ENCODE measurements around the gene ARRDC3. TPM values are rescaled to one million over a fixed set of nuclear protein-coding genes. Genes with fewer than 3 reads are reported as not detected.
"Not testable (repeated sequence)": the region's sequence is repeated elsewhere in the genome, so short reads cannot be mapped to it uniquely, and the experiment has no call there.

The ARRDC3 gene
- total and polyA plus RNA-seq, 10 of the 15 experiments (the other 5 are each of a cell fraction or from before 2014, with no cell fraction given): 2.3 to 14.0 (median 8.6) TPM

- TF ChIP-seq ZNF592 (IDR thresholded peaks at IDR 0.05): no peak
- TF ChIP-seq ZNF274 (IDR thresholded peaks at IDR 0.05; ENCODE audit: insufficient read depth, insufficient read length): no peak
- no peak for TF ChIP-seq SIN3A (IDR thresholded peaks at IDR 0.05; ENCODE audit: low read depth, low read length)
Observed at GRCh38 chr5:91388362-91388761, 5.2 kb upstream of the ARRDC3 start (continued).

DNA sequence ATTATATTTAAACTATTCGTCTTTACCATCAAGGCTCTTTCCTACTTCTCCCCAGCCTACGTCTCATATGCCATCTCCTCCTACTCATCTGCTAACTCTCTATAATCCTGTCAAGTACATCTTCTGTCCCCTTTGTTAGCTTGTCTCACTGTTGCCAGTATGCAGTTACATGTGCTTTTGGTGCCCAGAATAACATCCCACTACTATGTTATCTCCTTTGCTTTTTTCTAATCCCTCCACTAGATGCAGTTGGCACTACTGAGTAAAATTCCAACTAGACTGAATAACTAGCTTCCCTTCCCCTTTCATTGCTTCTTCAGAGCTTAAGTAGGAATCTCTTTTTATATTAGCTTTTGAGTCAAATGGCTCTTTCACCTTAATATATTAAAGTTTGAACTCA is 3.0 kb upstream of the ARRDC3 start:
- ATAC-seq (no peak), DNase-seq (ENCODE audit: low read depth, low spot score) (no peak), FAIRE-seq (no peak)
- H3K9me3 ChIP-seq (replicated peaks; ENCODE audit: control insufficient read depth, insufficient read depth, low read length): no peaks in the 10 kb centered on the region
- BruUV-seq (replicated peaks): no TSS peak
- TF ChIP-seq, protein P1, sequence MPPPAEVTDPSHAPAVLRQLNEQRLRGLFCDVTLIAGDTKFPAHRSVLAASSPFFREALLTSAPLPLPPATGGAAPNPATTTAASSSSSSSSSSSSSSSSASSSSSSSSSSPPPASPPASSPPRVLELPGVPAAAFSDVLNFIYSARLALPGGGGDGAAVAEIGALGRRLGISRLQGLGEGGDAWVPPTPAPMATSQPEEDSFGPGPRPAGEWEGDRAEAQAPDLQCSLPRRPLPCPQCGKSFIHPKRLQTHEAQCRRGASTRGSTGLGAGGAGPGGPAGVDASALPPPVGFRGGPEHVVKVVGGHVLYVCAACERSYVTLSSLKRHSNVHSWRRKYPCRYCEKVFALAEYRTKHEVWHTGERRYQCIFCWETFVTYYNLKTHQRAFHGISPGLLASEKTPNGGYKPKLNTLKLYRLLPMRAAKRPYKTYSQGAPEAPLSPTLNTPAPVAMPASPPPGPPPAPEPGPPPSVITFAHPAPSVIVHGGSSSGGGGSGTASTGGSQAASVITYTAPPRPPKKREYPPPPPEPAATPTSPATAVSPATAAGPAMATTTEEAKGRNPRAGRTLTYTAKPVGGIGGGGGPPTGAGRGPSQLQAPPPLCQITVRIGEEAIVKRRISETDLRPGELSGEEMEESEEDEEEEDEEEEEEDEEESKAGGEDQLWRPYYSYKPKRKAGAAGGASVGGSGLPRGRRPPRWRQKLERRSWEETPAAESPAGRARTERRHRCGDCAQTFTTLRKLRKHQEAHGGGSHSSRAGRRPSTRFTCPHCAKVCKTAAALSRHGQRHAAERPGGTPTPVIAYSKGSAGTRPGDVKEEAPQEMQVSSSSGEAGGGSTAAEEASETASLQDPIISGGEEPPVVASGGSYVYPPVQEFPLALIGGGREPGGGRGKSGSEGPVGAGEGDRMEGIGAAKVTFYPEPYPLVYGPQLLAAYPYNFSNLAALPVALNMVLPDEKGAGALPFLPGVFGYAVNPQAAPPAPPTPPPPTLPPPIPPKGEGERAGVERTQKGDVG (CRISPR knock-in tag; IDR thresholded peaks at IDR 0.05): no peak
- no peak for TF ChIP-seq SP1 (IDR thresholded peaks at IDR 0.05; ENCODE audit: low read depth, low read length)
- no peak for TF ChIP-seq NR2F1 (conservative IDR thresholded peaks at IDR 0.05)
- SMC1A ChIA-PET (ENCODE audit: uncharacterized antibody, unreplicated experiment): interaction anchor here (0.6 to 10.9 kb wide), 36 partner anchors 8 to 584 kb away, joined by 3 to 132 read pairs (median 8); no protein-coding TSS in a partner anchor
- H3K4me1 ChIP-seq (ENCODE audit: control insufficient read depth, insufficient read depth, low read length): peaks cover 8% of the 10 kb centered on the region; the same call in 1 of the 2 replicates
- H3K4me2 ChIP-seq (ENCODE audit: control insufficient read depth, insufficient read depth): no peak overlapping the region
- no peak overlapping the region for H3K9ac ChIP-seq (ENCODE audit: control insufficient read depth, insufficient read depth, low read length)
- RAD21 ChIA-PET (ENCODE audit: unreplicated experiment): interaction anchor here (0.7 to 6.7 kb wide), 24 partner anchors 9 to 584 kb away, joined by 3 to 109 read pairs (median 8); no protein-coding TSS in a partner anchor
- in situ Hi-C loops (cut with MboI): loop anchor here (5.0 to 10.0 kb wide), 3 partner anchors 164 to 451 kb away; no protein-coding TSS in a partner anchor
- no peak overlapping the region for H2AFZ ChIP-seq (ENCODE audit: control insufficient read depth, low read depth, low read length)
- no peak overlapping the region for H3K4me3 ChIP-seq
- no peaks in the 10 kb centered on the region for H3K36me3 ChIP-seq (ENCODE audit: control insufficient read depth in 2 of 2, insufficient read depth in 2 of 2, low read length in 1 of 2)
- WGBS (ENCODE audit: insufficient coverage, insufficient replicate concordance, low lambda C conversion rate, missing lambda C conversion rate): 69% methylated on average over 2 of the region's 2 CpGs
- no peaks in the 10 kb centered on the region for H4K20me1 ChIP-seq (ENCODE audit: control insufficient read depth, insufficient read depth)
- H3K27ac ChIP-seq (ENCODE audit: control insufficient read depth, insufficient read depth): no peak overlapping the region
- POLR2A ChIA-PET: interaction anchor here (2.8 kb wide), 1 partner anchor 34 kb away, joined by 11 read pairs; no protein-coding TSS in a partner anchor
- H3K79me2 ChIP-seq (ENCODE audit: control insufficient read depth, insufficient read depth, low read length): peaks cover 21% of the 10 kb centered on the region
- intact Hi-C loops (cut with micrococcal nuclease; ENCODE audit: unreplicated experiment): loop anchor here (10.0 kb wide), 2 partner anchors 521 to 911 kb away; partner anchors contain the start of genes MBLAC2 and POLR3G
- CTCF ChIA-PET: interaction anchor here (1.0 to 6.8 kb wide), 32 partner anchors 7 to 583 kb away, joined by 3 to 199 read pairs (median 8); no protein-coding TSS in a partner anchor
- H3K27me3 ChIP-seq (replicated peaks in 1 of 2; ENCODE audit: control insufficient read depth in 2 of 2, insufficient read depth in 2 of 2, low read length in 1 of 2): no peaks in the 10 kb centered on the region

DNA sequence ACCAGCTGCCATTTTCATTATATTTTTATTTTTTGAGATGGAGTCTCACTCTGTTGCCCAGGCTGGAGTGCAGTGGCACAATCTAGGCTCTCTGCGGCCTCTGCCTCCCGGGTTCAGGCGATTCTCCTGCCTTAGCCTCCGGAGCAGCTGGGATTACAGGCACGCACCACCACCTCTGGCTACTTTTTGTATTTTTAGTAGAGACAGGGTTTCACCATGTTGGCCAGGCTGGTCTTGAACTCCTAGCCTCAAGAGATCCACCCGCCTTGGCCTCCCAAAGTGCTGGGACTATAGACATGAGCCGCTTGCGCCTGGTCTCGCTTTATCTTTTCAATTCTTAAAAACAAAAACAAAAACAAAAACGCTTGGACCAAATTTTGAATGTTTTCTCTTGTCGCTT is 2.5 kb upstream of the ARRDC3 start:
- not testable (repeated sequence) for H3K9ac ChIP-seq (ENCODE audit: control insufficient read depth, insufficient read depth, low read length); H3K4me3 ChIP-seq; BruUV-seq (replicated peaks); H4K20me1 ChIP-seq (ENCODE audit: control insufficient read depth, insufficient read depth); H3K36me3 ChIP-seq (ENCODE audit: control insufficient read depth in 2 of 2, insufficient read depth in 2 of 2, low read length in 1 of 2); FAIRE-seq; DNase-seq (ENCODE audit: low read depth, low spot score); ATAC-seq; H3K9me3 ChIP-seq (replicated peaks; ENCODE audit: control insufficient read depth, insufficient read depth, low read length); H3K27ac ChIP-seq (ENCODE audit: control insufficient read depth, insufficient read depth); H3K4me2 ChIP-seq (ENCODE audit: control insufficient read depth, insufficient read depth); H2AFZ ChIP-seq (ENCODE audit: control insufficient read depth, low read depth, low read length); H3K27me3 ChIP-seq (replicated peaks in 1 of 2; ENCODE audit: control insufficient read depth in 2 of 2, insufficient read depth in 2 of 2, low read length in 1 of 2); H3K4me1 ChIP-seq (ENCODE audit: control insufficient read depth, insufficient read depth, low read length)
- ChIA-PET RAD21 (ENCODE audit: unreplicated experiment) (interaction anchor here (0.7 to 6.7 kb wide), 50 partner anchors 8 to 602 kb away, joined by 3 to 109 read pairs (median 6); no protein-coding TSS in a partner anchor), CTCF (interaction anchor here (0.7 to 6.8 kb wide), 75 partner anchors 8 to 676 kb away, joined by 3 to 199 read pairs (median 6); no protein-coding TSS in a partner anchor), POLR2A (interaction anchor here (0.6 to 3.9 kb wide), 5 partner anchors 34 to 453 kb away, joined by 3 to 31 read pairs (median 6); no protein-coding TSS in a partner anchor), SMC1A (ENCODE audit: uncharacterized antibody, unreplicated experiment) (interaction anchor here (0.6 to 10.9 kb wide), 57 partner anchors 8 to 583 kb away, joined by 3 to 132 read pairs (median 6); no protein-coding TSS in a partner anchor)
- peaks cover 26% of the 10 kb centered on the region for H3K79me2 ChIP-seq (ENCODE audit: control insufficient read depth, insufficient read depth, low read length)
- intact Hi-C loops (cut with micrococcal nuclease; ENCODE audit: unreplicated experiment) (loop anchor here (1.0 to 10.0 kb wide), 4 partner anchors 159 to 911 kb away; partner anchors contain the start of genes MBLAC2 and POLR3G), in situ Hi-C loops (cut with MboI) (loop anchor here (5.0 to 10.0 kb wide), 3 partner anchors 163 to 451 kb away; no protein-coding TSS in a partner anchor)
- WGBS (ENCODE audit: insufficient coverage, insufficient replicate concordance, low lambda C conversion rate, missing lambda C conversion rate): 78% methylated on average over 11 of the region's 11 CpGs
